ENCODE data around the gene SLC38A6.

SLC38A6 gene

DNA sequence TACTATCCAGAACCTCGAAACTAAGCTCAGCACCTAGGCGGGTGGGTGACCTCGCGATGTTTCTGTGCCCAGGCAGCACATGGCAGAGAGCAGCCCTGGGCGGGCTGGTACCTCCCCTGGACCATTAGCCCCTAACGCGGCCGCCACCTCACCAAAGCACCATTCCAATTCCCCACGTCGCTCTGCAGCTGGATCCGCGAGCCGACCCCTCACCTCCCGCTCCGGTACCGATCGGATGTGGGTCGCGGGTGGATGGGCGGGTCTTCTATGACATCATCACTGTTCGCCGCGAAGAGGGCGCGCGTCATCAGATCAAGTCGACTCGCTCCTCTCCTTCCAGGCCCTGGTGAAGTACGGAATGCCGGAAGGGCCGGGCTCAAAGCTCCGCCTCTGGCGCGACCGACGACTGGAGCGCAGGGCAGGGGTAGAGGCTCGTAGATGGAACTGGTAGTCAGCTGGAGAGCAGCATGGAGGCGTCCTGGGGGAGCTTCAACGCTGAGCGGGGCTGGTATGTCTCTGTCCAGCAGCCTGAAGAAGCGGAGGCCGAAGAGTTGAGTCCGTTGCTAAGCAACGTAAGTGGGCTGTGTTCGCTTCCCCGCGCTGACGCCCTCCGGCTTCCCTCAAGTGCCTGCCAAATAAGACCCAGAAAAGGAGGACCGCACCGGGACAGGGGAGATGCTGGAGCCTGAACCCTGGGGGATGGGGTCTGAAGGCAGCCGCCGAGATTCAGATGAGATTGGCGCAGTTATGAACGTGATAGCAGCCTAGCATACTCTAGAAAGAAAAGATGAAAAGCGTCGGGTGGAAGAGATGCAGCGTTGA lies at the start of gene SLC38A6, which contains the start of gene TRMT5:
Gene SLC38A6, plus strand, starts transcription at position 435 of the 822 bp plus-strand sequence. Its CDS starts 33 bp downstream, at position 468.
Gene TRMT5, minus strand, starts transcription at position 269 of the 822 bp plus-strand sequence. Its CDS starts 106 bp downstream, at position 163.
- Histone ChIP-seq H3K9ac (ENCODE audit: low read length) (peak within 1 kb of the TSS; percentile 75), H3K9me3 (ENCODE audit: low read length) (no peaks in the 10 kb centered on the region), H3K27me3 (ENCODE audit: control insufficient read depth in 1 of 2, insufficient read depth in 2 of 2, low read length in 2 of 2) (no peaks in the 10 kb centered on the region), H3K27ac (ENCODE audit: low read depth, low read length) (peak within 1 kb of the TSS; percentile 59), H3K4me1 (ENCODE audit: insufficient read depth, low read length) (peaks cover 25% of the 10 kb centered on the region), H3K36me3 (ENCODE audit: insufficient read depth, low read length) (peaks cover 8% of the 10 kb centered on the region), H3K4me3 (ENCODE audit: low read depth in 1 of 2, low read length in 2 of 2) (peak within 1 kb of the TSS; percentile 84 to 95)

DNA sequence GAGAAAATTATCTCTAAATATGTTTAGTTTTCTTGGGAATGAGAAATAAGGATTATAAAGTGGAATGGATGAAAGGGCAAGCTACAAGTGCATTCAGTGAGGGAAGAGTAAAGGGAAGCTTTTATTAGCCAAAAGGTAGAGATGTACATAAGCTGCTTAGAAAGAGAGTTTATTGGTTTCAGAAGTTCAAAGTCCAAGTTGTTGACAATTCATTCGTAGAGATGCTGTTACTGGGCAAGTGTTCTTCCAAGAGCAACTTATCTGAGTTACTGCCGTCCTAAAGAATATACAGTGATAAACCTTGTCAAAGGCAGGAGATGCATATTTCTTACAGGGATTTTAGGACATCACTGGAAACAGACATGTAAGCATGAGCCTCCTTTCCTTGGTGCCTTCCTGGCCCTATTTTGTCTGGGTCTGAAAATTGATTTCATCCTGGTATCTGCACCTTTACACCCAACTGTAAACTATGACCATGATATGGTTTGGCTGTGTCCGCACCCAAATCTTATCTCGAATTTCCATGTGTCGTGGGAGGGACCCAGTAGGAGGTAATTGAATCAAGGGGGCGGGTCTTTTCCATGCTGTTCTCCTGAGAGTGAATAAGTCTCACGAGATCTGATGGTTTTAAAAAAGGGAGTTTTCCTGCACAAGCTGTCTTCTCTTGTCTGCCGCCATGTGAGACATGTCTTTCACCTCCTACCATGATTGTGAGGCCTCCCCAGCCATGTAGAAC lies 47.0 kb upstream of the SLC38A6 start:
- Histone ChIP-seq H3K27ac (ENCODE audit: low read depth, low read length) (no peak overlapping the region), H3K4me3 (ENCODE audit: low read depth in 1 of 2, low read length in 2 of 2) (no peak overlapping the region), H3K36me3 (ENCODE audit: insufficient read depth, low read length) (no peaks in the 10 kb centered on the region), H3K9me3 (ENCODE audit: low read length) (no peaks in the 10 kb centered on the region), H3K4me1 (ENCODE audit: insufficient read depth, low read length) (no peaks in the 10 kb centered on the region), H3K27me3 (ENCODE audit: control insufficient read depth in 1 of 2, insufficient read depth in 2 of 2, low read length in 2 of 2) (no peaks in the 10 kb centered on the region), H3K9ac (ENCODE audit: low read length) (no peak overlapping the region)

DNA sequence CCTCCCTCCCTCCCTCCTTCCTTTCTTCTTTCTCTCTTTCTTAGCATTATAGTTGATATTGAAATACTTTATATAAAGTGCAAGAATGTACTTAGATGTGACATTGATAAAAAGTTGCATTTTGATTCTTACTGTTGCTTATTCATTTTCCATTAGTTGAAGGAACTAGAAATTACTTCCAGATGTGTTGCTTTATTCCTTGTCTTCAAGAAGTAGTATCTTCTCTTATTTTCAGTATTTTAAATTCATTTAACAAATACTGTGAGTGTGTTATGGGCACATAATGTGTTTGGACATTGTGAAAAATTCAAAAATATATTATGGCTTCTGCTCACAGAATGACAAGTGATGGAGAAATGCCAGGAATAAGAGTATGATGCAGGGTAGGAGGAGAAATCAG lies 45.7 kb upstream of the SLC38A6 start:
- H3K4me3 ChIP-seq (ENCODE audit: low read depth in 1 of 2, low read length in 2 of 2): no peak overlapping the region
- H3K4me1 ChIP-seq (ENCODE audit: insufficient read depth, low read length): no peaks in the 10 kb centered on the region
- no peaks in the 10 kb centered on the region for H3K27me3 ChIP-seq (ENCODE audit: control insufficient read depth in 1 of 2, insufficient read depth in 2 of 2, low read length in 2 of 2)
- H3K9me3 ChIP-seq (ENCODE audit: low read length): no peaks in the 10 kb centered on the region
- H3K36me3 ChIP-seq (ENCODE audit: insufficient read depth, low read length): no peaks in the 10 kb centered on the region
- H3K9ac ChIP-seq (ENCODE audit: low read length): no peak overlapping the region
- no peak overlapping the region for H3K27ac ChIP-seq (ENCODE audit: low read depth, low read length)

DNA sequence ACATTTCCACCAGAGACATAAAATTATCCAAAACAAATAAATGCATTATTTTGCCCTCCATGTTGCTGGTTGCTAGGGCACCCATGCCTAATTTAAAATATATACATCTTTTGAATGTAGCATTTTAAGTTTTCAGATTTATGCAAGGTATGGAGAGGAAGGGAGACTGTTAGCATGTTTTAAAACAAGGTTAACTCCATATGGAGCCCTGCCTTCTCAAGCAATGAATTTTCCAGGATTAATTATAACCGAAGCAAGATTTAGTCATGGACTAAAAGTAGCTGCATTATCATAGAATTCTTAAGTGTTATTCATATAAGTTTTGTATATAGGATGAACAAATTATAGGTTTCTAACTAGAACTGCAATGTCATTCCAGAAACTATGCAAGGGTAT lies 37.4 kb upstream of the SLC38A6 start:
- Histone ChIP-seq H3K9me3 (ENCODE audit: low read length) (no peaks in the 10 kb centered on the region), H3K4me3 (ENCODE audit: low read depth in 1 of 2, low read length in 2 of 2) (no peak overlapping the region), H3K27me3 (ENCODE audit: control insufficient read depth in 1 of 2, insufficient read depth in 2 of 2, low read length in 2 of 2) (no peaks in the 10 kb centered on the region), H3K9ac (ENCODE audit: low read length) (no peak overlapping the region), H3K4me1 (ENCODE audit: insufficient read depth, low read length) (peaks cover 4% of the 10 kb centered on the region), H3K27ac (ENCODE audit: low read depth, low read length) (no peak overlapping the region), H3K36me3 (ENCODE audit: insufficient read depth, low read length) (no peaks in the 10 kb centered on the region)

DNA sequence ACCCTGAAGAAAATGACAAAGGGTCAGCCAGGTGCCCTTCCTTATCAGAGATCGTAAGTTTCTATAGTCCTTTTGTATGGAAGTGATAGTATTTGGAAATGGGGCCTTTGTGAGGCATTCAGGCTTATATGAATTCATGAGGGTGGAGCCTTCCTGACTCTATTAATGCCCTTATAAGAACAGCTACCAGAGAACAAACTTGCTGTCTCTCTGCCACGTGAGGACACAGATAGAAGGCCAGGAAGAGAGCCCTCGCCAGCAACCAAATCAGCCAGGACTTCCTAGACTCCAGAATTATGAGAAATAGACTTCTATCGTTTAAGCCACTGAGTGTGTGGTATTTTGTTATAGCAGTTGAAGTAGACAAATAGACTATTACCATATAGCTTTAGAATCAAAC lies 36.8 kb upstream of the SLC38A6 start:
- no peak overlapping the region for H3K9ac ChIP-seq (ENCODE audit: low read length)
- H3K4me1 ChIP-seq (ENCODE audit: insufficient read depth, low read length): peaks cover 4% of the 10 kb centered on the region
- H3K9me3 ChIP-seq (ENCODE audit: low read length): no peaks in the 10 kb centered on the region
- no peak overlapping the region for H3K27ac ChIP-seq (ENCODE audit: low read depth, low read length)
- H3K27me3 ChIP-seq (ENCODE audit: control insufficient read depth in 1 of 2, insufficient read depth in 2 of 2, low read length in 2 of 2): no peaks in the 10 kb centered on the region
- no peaks in the 10 kb centered on the region for H3K36me3 ChIP-seq (ENCODE audit: insufficient read depth, low read length)
- H3K4me3 ChIP-seq (ENCODE audit: low read depth in 1 of 2, low read length in 2 of 2): no peak overlapping the region

DNA sequence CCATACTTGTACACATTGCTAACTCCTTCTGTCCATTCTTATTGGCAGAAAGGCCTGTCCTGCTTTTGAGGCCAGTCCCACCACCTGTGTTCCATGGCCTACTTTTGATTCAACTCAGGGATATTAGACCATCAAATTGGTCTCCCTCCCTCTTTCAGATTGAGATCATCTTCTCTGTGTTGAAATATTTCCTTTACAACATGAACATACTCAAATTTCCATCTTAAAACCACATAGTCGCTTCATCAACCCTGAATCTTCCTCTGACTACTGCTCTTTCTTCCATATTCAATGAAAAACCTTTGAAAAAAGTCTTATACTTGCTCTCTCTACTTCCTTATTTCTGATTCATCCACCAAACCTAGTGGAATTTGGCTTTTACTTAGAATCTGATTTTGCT lies 35.1 kb upstream of the SLC38A6 start:
- Histone ChIP-seq H3K27me3 (ENCODE audit: control insufficient read depth in 1 of 2, insufficient read depth in 2 of 2, low read length in 2 of 2) (no peaks in the 10 kb centered on the region), H3K4me3 (ENCODE audit: low read depth in 1 of 2, low read length in 2 of 2) (no peak overlapping the region), H3K9me3 (ENCODE audit: low read length) (no peaks in the 10 kb centered on the region), H3K9ac (ENCODE audit: low read length) (no peak overlapping the region), H3K27ac (ENCODE audit: low read depth, low read length) (no peak overlapping the region), H3K4me1 (ENCODE audit: insufficient read depth, low read length) (peaks cover 4% of the 10 kb centered on the region), H3K36me3 (ENCODE audit: insufficient read depth, low read length) (no peaks in the 10 kb centered on the region)

DNA sequence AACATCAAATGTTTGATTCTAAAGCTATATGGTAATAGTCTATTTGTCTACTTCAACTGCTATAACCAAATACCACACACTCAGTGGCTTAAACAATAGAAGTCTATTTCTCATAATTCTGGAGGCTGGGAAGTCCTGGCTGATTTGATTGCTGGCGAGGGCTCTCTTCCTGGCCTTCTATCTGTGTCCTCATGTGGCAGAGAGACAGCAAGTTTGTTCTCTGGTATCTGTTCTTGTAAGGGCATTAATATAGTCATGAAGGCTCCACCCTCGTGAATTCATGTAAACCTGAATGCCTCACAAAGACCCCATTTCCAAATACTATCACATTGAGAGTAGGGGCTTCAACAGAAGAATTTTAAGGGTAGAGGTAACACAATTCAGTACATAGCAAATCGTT lies 34.3 kb upstream of the SLC38A6 start:
- Histone ChIP-seq H3K36me3 (ENCODE audit: insufficient read depth, low read length) (no peaks in the 10 kb centered on the region), H3K27ac (ENCODE audit: low read depth, low read length) (no peak overlapping the region), H3K4me3 (ENCODE audit: low read depth in 1 of 2, low read length in 2 of 2) (no peak overlapping the region), H3K9me3 (ENCODE audit: low read length) (no peaks in the 10 kb centered on the region), H3K4me1 (ENCODE audit: insufficient read depth, low read length) (peaks cover 4% of the 10 kb centered on the region), H3K27me3 (ENCODE audit: control insufficient read depth in 1 of 2, insufficient read depth in 2 of 2, low read length in 2 of 2) (no peaks in the 10 kb centered on the region), H3K9ac (ENCODE audit: low read length) (no peak overlapping the region)

DNA sequence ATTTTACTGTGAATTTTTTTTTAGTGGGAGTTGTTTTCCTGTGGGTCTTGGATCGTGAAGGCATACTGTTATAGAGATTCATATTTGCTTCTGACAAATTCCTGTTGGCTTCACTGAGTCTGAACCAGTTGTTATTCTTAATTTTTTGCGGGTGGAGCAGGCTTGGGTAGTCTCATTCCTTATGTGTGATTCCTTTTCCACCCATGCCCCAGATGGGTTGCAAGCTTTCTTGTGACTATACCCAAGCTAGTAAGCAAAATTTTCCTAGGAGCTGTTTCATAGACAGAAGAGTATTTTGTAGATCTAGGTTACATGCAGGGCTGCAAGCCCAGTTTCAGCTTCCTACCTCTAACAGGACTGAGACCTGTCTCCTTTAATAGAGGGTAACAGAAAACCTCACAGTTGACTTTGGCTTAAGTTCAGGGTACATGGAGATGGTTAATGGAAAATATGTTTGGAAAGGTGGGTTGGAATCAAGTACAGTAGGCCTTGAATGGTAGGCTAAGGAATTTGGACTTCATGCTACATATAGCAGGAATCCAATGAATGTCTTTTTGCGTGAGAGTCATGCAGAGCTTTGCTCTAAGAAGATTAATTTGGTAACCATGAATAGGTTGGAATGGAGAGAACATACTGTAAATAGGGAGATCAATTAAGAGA lies 29.1 kb upstream of the SLC38A6 start:
- no peaks in the 10 kb centered on the region for H3K27me3 ChIP-seq (ENCODE audit: control insufficient read depth in 1 of 2, insufficient read depth in 2 of 2, low read length in 2 of 2)
- H3K9me3 ChIP-seq (ENCODE audit: low read length): no peaks in the 10 kb centered on the region
- H3K9ac ChIP-seq (ENCODE audit: low read length): no peak overlapping the region
- no peaks in the 10 kb centered on the region for H3K36me3 ChIP-seq (ENCODE audit: insufficient read depth, low read length)
- H3K4me3 ChIP-seq (ENCODE audit: low read depth in 1 of 2, low read length in 2 of 2): no peak overlapping the region
- H3K27ac ChIP-seq (ENCODE audit: low read depth, low read length): no peak overlapping the region
- H3K4me1 ChIP-seq (ENCODE audit: insufficient read depth, low read length): no peaks in the 10 kb centered on the region

DNA sequence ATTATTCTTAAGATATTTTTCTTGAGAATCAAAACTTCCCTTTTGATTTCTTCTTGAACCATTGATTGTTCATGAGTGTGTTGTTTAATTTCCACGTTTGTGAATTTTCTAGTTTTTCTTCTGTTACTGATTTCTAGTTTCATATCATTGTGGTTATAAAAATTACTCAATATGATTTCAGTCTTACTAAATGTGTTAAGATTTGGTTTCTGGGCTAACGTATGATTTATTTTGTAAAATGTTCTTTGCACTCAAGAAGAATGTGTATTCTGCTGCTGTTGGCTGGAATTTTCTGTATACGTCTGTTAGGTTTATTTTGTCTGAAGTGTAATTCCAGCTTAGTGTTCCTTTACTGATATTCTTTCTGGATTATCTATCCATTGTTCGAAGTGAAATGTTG lies 24.8 kb upstream of the SLC38A6 start:
- Histone ChIP-seq H3K27me3 (ENCODE audit: control insufficient read depth in 1 of 2, insufficient read depth in 2 of 2, low read length in 2 of 2) (no peaks in the 10 kb centered on the region), H3K36me3 (ENCODE audit: insufficient read depth, low read length) (no peaks in the 10 kb centered on the region), H3K9ac (ENCODE audit: low read length) (no peak overlapping the region), H3K4me3 (ENCODE audit: low read depth in 1 of 2, low read length in 2 of 2) (no peak overlapping the region), H3K4me1 (ENCODE audit: insufficient read depth, low read length) (no peaks in the 10 kb centered on the region), H3K9me3 (ENCODE audit: low read length) (no peaks in the 10 kb centered on the region), H3K27ac (ENCODE audit: low read depth, low read length) (no peak overlapping the region)

DNA sequence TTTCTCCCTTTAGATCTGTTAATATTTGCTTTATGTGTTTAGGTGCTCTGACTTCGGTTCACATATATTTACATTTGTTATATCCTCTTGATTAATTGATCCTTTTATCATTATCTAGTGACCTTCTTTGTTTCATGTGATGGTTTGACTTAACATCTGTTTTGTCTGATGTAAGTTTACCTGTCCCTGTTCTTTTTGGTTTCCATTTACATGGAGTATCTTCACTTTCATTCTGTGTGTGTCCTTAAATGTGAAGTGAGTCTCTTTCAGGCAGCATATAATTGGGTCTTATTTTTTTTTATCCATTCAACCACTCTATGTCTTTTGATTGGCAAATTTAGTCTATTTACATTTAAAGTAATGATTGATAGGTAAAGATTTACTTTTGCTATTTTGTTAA lies 24.4 kb upstream of the SLC38A6 start:
- Histone ChIP-seq H3K36me3 (ENCODE audit: insufficient read depth, low read length) (no peaks in the 10 kb centered on the region), H3K27ac (ENCODE audit: low read depth, low read length) (no peak overlapping the region), H3K9me3 (ENCODE audit: low read length) (no peaks in the 10 kb centered on the region), H3K27me3 (ENCODE audit: control insufficient read depth in 1 of 2, insufficient read depth in 2 of 2, low read length in 2 of 2) (no peaks in the 10 kb centered on the region), H3K9ac (ENCODE audit: low read length) (no peak overlapping the region), H3K4me1 (ENCODE audit: insufficient read depth, low read length) (no peaks in the 10 kb centered on the region), H3K4me3 (ENCODE audit: low read depth in 1 of 2, low read length in 2 of 2) (no peak overlapping the region)

DNA sequence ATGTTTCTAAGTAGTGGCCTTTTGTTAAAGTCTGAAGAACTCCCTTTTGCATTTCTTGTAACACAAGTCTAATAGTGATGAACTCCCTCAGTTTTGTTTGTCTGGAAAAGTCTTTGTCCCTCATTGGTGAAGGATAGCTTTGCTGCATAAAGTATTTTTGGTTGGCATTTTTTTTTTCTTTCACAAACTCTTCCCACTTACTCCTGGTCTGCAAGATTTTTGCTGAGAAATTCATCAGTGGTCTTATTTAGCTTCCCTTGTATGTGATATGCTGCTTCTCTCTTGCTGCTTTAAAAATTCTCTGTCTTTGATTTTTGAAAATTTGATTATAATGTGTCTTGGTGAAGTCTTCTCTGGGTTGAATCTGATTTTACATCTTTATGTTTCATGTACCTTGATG lies 22.9 kb upstream of the SLC38A6 start:
- Histone ChIP-seq H3K9me3 (ENCODE audit: low read length) (no peaks in the 10 kb centered on the region), H3K27ac (ENCODE audit: low read depth, low read length) (no peak overlapping the region), H3K9ac (ENCODE audit: low read length) (no peak overlapping the region), H3K36me3 (ENCODE audit: insufficient read depth, low read length) (no peaks in the 10 kb centered on the region), H3K4me3 (ENCODE audit: low read depth in 1 of 2, low read length in 2 of 2) (no peak overlapping the region), H3K4me1 (ENCODE audit: insufficient read depth, low read length) (no peaks in the 10 kb centered on the region), H3K27me3 (ENCODE audit: control insufficient read depth in 1 of 2, insufficient read depth in 2 of 2, low read length in 2 of 2) (no peaks in the 10 kb centered on the region)
